GM19372 (cell line): ENCODE data around the gene SRSF4.

ENCODE experiments used
- ATAC-seq: cut with Tn5 transposase; IDR thresholded peaks from one replicate; pipeline ENCODE4 v1.9.1; 2021; ENCODE audit warnings: mild to moderate bottlenecking, low read depth, moderate library complexity; ENCODE audit not compliant: unreplicated experiment

SRSF4 gene

GRCh38 chr1:29100487-29100886 is 81.2 kb downstream of the SRSF4 start:
- ATAC-seq = no peak

- no peak for ATAC-seq
These were observed 82.4 kb downstream of the SRSF4 start for GRCh38 chr1:29099286-29099685.
